ENCODE measurements around the gene SYPL2.

Gene SYPL2

DNA sequence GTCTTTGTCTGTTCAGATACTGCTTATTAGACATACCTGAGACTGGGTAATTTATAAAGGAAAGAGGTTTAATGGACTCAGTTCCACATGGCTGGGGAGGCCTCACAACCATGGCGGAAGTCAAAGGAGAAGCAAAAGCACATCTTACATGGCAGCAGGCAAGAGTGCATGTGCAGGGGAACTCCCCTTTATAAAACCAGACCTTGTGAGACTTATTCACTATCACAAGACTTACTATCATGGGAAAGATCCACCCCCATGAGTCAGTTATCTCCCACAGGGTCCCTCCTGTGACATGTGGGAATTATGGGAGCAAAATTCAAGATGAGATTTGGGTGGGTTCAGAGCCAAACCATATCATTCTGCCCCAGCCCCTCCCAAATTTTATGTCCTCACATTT lies 33.0 kb upstream of the SYPL2 start:
- H3K27ac ChIP-seq (ENCODE audit: low read depth, low read length) = no peak overlapping the region
- H3K36me3 ChIP-seq (ENCODE audit: control insufficient read depth, low read length) = no peaks in the 10 kb centered on the region
- no peaks in the 10 kb centered on the region for H3F3A ChIP-seq (ENCODE audit: control insufficient read depth, insufficient read depth)
- no peaks in the 10 kb centered on the region for H3K27me3 ChIP-seq (ENCODE audit: control insufficient read depth, low read length)
- H4K20me1 ChIP-seq (ENCODE audit: control insufficient read depth, insufficient read depth, low read depth, low read length) = no peaks in the 10 kb centered on the region
- H3K79me2 ChIP-seq (ENCODE audit: control insufficient read depth, low read length) = no peaks in the 10 kb centered on the region
- TF ChIP-seq, protein P1, sequence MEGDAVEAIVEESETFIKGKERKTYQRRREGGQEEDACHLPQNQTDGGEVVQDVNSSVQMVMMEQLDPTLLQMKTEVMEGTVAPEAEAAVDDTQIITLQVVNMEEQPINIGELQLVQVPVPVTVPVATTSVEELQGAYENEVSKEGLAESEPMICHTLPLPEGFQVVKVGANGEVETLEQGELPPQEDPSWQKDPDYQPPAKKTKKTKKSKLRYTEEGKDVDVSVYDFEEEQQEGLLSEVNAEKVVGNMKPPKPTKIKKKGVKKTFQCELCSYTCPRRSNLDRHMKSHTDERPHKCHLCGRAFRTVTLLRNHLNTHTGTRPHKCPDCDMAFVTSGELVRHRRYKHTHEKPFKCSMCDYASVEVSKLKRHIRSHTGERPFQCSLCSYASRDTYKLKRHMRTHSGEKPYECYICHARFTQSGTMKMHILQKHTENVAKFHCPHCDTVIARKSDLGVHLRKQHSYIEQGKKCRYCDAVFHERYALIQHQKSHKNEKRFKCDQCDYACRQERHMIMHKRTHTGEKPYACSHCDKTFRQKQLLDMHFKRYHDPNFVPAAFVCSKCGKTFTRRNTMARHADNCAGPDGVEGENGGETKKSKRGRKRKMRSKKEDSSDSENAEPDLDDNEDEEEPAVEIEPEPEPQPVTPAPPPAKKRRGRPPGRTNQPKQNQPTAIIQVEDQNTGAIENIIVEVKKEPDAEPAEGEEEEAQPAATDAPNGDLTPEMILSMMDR (IDR thresholded peaks at IDR 0.05; ENCODE audit: low read depth, low read length, poor library complexity, severe bottlenecking) = no peak
- TF ChIP-seq EZH2phosphoT487 (IDR thresholded peaks at IDR 0.05; ENCODE audit: borderline replicate concordance, low read length) = no peak
- H3K4me1 ChIP-seq (ENCODE audit: control insufficient read depth, low read length) = no peaks in the 10 kb centered on the region
- H3K9me3 ChIP-seq (ENCODE audit: control insufficient read depth, insufficient read depth, low read length) = peaks cover 16% of the 10 kb centered on the region; the same call in 1 of the 2 replicates
- H3K9me2 ChIP-seq (replicated peaks; ENCODE audit: control insufficient read depth, low read length) = no peaks in the 10 kb centered on the region
- no peak overlapping the region for H3K4me3 ChIP-seq (ENCODE audit: low read length)
- H3K4me2 ChIP-seq (ENCODE audit: low read length) = no peak overlapping the region

DNA sequence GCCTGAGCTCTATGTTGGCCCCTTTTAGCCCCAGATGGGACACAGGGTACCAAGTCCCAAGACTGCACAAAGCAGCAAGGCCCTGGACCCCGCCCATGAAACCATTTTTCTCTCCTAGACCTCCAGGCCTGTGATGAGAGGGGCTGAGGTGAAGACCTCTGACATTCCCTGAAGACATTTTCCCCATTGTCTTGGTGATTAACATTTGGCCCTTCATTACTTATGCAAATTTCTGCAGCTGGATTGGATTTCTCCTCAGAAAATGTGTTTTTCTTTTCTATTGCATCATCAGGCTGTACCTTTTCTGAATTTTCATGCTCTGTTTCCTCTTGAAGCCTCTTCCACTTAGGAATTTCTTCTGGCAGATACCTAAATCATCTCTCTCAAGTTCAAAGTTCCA lies 31.9 kb upstream of the SYPL2 start:
- Histone ChIP-seq H3K4me2 (ENCODE audit: low read length) (no peak overlapping the region), H3K9me3 (ENCODE audit: control insufficient read depth, insufficient read depth, low read length) (peaks cover 16% of the 10 kb centered on the region; the same call in 1 of the 2 replicates), H3K27me3 (ENCODE audit: control insufficient read depth, low read length) (peaks cover 5% of the 10 kb centered on the region; the same call in 1 of the 2 replicates), H4K20me1 (ENCODE audit: control insufficient read depth, insufficient read depth, low read depth, low read length) (no peaks in the 10 kb centered on the region), H3K27ac (ENCODE audit: low read depth, low read length) (no peak overlapping the region), H3K79me2 (ENCODE audit: control insufficient read depth, low read length) (no peaks in the 10 kb centered on the region), H3K9me2 (replicated peaks; ENCODE audit: control insufficient read depth, low read length) (no peaks in the 10 kb centered on the region), H3K4me1 (ENCODE audit: control insufficient read depth, low read length) (no peaks in the 10 kb centered on the region), H3K36me3 (ENCODE audit: control insufficient read depth, low read length) (no peaks in the 10 kb centered on the region), H3F3A (ENCODE audit: control insufficient read depth, insufficient read depth) (no peaks in the 10 kb centered on the region), H3K4me3 (ENCODE audit: low read length) (no peak overlapping the region)
- TF ChIP-seq, protein P1 (IDR thresholded peaks at IDR 0.05; ENCODE audit: low read depth, low read length, poor library complexity, severe bottlenecking) = no peak
- no peak for TF ChIP-seq EZH2phosphoT487 (IDR thresholded peaks at IDR 0.05; ENCODE audit: borderline replicate concordance, low read length)

DNA sequence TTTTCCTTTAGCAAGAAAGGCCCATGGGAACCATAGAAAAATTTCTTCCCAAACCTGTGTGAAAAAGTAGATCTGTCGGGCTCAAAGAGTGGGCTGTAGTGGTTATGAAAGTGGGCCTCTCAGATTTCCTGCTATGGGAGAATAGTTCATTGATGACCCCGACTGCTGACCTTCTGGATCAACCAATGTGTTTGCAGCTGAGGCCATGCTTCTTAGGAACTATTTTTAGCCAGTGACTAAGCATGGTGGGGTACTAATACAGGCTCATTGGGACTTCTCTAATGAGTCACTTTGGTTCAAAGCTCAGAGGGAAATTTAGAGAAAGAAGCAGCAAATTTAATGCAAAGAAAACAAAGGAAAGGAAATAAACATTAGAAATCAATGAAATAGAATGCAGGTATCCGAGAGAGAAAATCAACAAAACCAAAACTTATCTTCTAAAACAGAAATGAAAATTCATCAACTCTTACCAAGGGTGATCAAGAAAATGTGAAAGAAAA lies 27.5 kb upstream of the SYPL2 start:
- no peak for TF ChIP-seq EZH2phosphoT487 (IDR thresholded peaks at IDR 0.05; ENCODE audit: borderline replicate concordance, low read length)
- TF ChIP-seq, protein P1 (IDR thresholded peaks at IDR 0.05; ENCODE audit: low read depth, low read length, poor library complexity, severe bottlenecking) = no peak
- H3K4me2 ChIP-seq (ENCODE audit: low read length) = no peak overlapping the region
- no peaks in the 10 kb centered on the region for H3K4me1 ChIP-seq (ENCODE audit: control insufficient read depth, low read length)
- no peaks in the 10 kb centered on the region for H3K9me2 ChIP-seq (replicated peaks; ENCODE audit: control insufficient read depth, low read length)
- H3K27ac ChIP-seq (ENCODE audit: low read depth, low read length) = no peak overlapping the region
- H3K36me3 ChIP-seq (ENCODE audit: control insufficient read depth, low read length) = no peaks in the 10 kb centered on the region
- peaks cover 36% of the 10 kb centered on the region for H3K27me3 ChIP-seq (ENCODE audit: control insufficient read depth, low read length)
- H4K20me1 ChIP-seq (ENCODE audit: control insufficient read depth, insufficient read depth, low read depth, low read length) = no peaks in the 10 kb centered on the region
- peaks cover 9% of the 10 kb centered on the region; the same call in 1 of the 2 replicates for H3K9me3 ChIP-seq (ENCODE audit: control insufficient read depth, insufficient read depth, low read length)
- H3K79me2 ChIP-seq (ENCODE audit: control insufficient read depth, low read length) = no peaks in the 10 kb centered on the region
- H3K4me3 ChIP-seq (ENCODE audit: low read length) = no peak overlapping the region
- no peaks in the 10 kb centered on the region for H3F3A ChIP-seq (ENCODE audit: control insufficient read depth, insufficient read depth)
